Lung (tissue), 12 donors: ENCODE measurements around the gene ACYP2. TPM values are rescaled to one million over a fixed set of nuclear protein-coding genes. Genes with fewer than 3 reads are reported as not detected.
A peak's percentile ranks its signal among the peaks of the same experiment; 100 is the strongest.

Source experiments
- ATAC-seq: fragments of 200-7000 bp; cut with Tn5 transposase; one replicate; pipeline ENCODE4 v1.9.1; 2020; ENCODE audit warnings: moderate number of reproducible peaks; ENCODE audit not compliant: insufficient read depth, low FRiP score
- DNase-seq, 3 donors: peaks; one replicate each; pipeline ENCODE4 v3.0.0-alpha.2; 2013 to 2017
- H3K27ac ChIP-seq, 2 donors: one replicate each; pipeline ENCODE4 v1.5.1; 2013; ENCODE audit warnings: mild to moderate bottlenecking in 2 of 2, moderate library complexity in 2 of 2, control low read depth in 1 of 2, inconsistent platforms in 1 of 2, low read depth in 1 of 2, low read length in 1 of 2
- H3K27me3 ChIP-seq, 3 donors: one replicate each; pipeline ENCODE4 v1.5.1; 2013; ENCODE audit warnings: low read length in 2 of 3; ENCODE audit not compliant: control insufficient read depth in 3 of 3, insufficient read depth in 3 of 3
- H3K36me3 ChIP-seq, 4 donors: one replicate each; pipeline ENCODE4 v1.5.1; 2013; ENCODE audit warnings: low read length in 4 of 4, mild to moderate bottlenecking in 1 of 4, moderate library complexity in 1 of 4; ENCODE audit not compliant: control insufficient read depth in 4 of 4, insufficient read depth in 4 of 4
- H3K4me1 ChIP-seq, 5 donors: one replicate each; pipeline ENCODE4 v1.5.1; 2013; ENCODE audit warnings: low read length in 5 of 5, mild to moderate bottlenecking in 2 of 5, moderate library complexity in 1 of 5; ENCODE audit not compliant: control insufficient read depth in 5 of 5, insufficient read depth in 5 of 5
- H3K4me3 ChIP-seq: one replicate; pipeline ENCODE4 v1.5.1; 2013; ENCODE audit warnings: mild to moderate bottlenecking, control low read depth, moderate library complexity
- H3K9ac ChIP-seq, 2 donors: one replicate each; pipeline ENCODE4 v1.5.1; 2013; ENCODE audit warnings: low read length in 2 of 2, control low read depth in 1 of 2; ENCODE audit not compliant: insufficient read depth in 1 of 2
- H3K9me3 ChIP-seq, 4 donors: one replicate each; pipeline ENCODE4 v1.5.1; 2013; ENCODE audit warnings: low read length in 3 of 4, mild to moderate bottlenecking in 1 of 4, moderate library complexity in 1 of 4; ENCODE audit not compliant: control insufficient read depth in 4 of 4, insufficient read depth in 3 of 4
- WGBS, 2 donors: extraction: QIAGEN DNeasy Blood & Tissue Kit; methylation state at CpG; one replicate each; pipeline ENCODE4 v1.1.7; 2013; 5-methylcytosine and 5-hydroxymethylcytosine counted together
- polyA plus RNA-seq, 2 donors: library from polyadenylated mRNA; stranded (reverse); fragments of 200-250 nt; gene quantifications; one replicate each; pipeline ENCODE4 v1.2.1, GENCODE V29; 2013
- total RNA-seq, 2 donors: library from RNA; depleted of rRNA in 1 of 2; stranded (reverse); fragments of >200 nt in 1 of 2; gene quantifications; one replicate each; pipeline ENCODE4 v1.2.1, GENCODE V29; 2014 to 2021
- TF ChIP-seq, protein P1 (sequence below): IDR thresholded peaks from 2 replicates; pipeline ENCODE4 v1.5.1; 2012; ENCODE audit warnings: mild to moderate bottlenecking; ENCODE audit errors: control extremely low read depth, extremely low read depth
- donor health status: control.
- donor health status: control.
- donor health status: Bipolar disorder and iron deficiency.
- donor health status: healthy.
- donor health status: DM: yes; HTN: yes; CAD: no.

Gene ACYP2
- total and polyA plus RNA-seq, 4 donors = 13.2 to 23.7 (median 18.0) TPM

DNA sequence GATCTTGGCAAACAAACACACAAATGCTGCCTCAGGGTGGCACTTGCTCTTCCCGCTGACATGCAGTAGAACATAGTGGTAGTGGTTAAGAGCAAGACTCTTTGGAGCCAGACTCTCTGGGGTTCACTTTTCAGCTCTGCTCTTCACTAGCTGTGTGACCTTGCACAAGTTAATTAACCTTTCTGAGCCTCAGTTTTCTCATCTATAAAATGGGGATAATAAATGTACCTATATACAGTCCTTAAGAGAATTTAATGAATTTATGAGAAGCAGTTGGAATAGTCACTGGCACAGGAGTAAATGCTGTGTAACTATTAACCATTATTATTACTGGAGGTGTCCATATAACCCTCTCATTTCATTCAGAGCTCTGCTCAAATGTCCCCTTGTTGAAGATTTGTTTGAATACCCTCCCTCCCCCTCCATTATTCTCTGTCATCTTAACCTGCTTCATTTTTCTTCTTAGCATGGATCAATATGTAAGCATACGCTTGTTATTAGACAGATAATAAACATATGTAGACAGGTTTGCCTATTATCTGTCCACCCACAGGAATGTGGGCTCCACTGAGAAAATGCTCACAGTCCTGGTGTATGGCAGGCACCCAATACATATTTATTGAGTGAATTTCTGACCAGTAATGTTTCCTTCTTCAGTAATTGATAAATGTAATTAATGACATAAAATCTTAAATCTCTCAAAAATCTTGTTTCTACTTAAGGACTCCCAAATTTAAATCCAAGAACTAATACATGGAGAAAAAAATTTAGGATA, 76.1 kb downstream of the ACYP2 start:
- WGBS, 2 donors = 94 to 95% methylated on average over 2 of the region's 2 CpGs
- no peak for ATAC-seq

DNA sequence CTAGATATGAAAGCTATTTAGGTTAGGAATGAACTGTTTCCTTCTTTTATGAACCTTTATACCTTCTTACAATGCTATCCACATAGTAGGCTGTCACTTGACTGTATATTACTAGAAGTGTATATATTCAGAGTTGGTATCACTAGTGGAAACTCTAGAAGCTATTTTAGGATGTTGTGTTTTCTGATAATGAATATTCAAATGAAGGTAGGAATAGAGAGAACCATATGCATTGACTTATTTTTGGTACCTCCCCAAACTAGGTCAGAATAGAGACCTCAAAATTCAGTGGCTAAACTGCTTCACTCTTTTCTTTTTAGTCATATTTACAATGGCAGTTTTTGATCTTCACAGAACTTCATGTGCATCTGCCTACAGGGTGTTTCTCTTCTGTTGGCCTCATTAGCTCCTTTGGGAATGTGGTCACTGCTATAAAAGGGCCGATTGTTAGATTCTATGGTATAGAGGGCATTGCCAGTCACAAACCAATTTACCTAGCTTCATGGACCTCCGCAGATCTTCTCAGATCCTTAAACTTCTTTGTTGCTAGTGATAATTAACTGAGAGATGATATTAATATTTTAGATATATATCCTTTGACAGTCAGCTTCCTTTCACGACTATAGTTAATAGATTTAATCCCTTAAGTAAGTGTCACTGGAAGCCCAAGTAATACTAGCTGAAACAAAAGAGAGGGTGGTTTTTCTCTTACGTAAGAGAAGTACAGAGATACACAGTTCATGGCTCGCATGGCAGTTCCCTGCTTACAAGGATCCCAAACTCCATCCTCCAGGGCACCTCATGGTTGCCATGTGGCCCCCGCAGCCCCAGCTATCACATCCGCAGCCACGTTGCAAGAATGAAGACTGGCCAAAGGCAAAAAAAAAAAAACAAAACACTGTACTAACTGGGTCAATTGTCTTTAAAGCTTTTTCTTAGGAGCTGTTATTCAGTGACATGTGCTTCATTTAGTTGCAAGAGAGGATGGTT, 79.6 kb downstream of the ACYP2 start:
- H3K4me3 ChIP-seq = no peak overlapping the region
- no peaks in the 10 kb centered on the region for H3K27me3 ChIP-seq
- no peaks in the 10 kb centered on the region for H3K36me3 ChIP-seq
- DNase-seq = no peak
- no peak overlapping the region for H3K27ac ChIP-seq
- H3K9me3 ChIP-seq = no peaks in the 10 kb centered on the region
- H3K4me1 ChIP-seq = peaks cover 0 to 20% (median 0%) of the 10 kb centered on the region in 5 donors
- H3K9ac ChIP-seq = no peak overlapping the region
- ATAC-seq = no peak
- TF ChIP-seq, protein P1, sequence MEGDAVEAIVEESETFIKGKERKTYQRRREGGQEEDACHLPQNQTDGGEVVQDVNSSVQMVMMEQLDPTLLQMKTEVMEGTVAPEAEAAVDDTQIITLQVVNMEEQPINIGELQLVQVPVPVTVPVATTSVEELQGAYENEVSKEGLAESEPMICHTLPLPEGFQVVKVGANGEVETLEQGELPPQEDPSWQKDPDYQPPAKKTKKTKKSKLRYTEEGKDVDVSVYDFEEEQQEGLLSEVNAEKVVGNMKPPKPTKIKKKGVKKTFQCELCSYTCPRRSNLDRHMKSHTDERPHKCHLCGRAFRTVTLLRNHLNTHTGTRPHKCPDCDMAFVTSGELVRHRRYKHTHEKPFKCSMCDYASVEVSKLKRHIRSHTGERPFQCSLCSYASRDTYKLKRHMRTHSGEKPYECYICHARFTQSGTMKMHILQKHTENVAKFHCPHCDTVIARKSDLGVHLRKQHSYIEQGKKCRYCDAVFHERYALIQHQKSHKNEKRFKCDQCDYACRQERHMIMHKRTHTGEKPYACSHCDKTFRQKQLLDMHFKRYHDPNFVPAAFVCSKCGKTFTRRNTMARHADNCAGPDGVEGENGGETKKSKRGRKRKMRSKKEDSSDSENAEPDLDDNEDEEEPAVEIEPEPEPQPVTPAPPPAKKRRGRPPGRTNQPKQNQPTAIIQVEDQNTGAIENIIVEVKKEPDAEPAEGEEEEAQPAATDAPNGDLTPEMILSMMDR = no peak
- WGBS, 2 donors = 92 to 95% methylated on average over 8 of the region's 8 CpGs

More for the DNA sequence above, 76.1 kb downstream of the ACYP2 start:
- Histone ChIP-seq H3K27me3 (no peaks in the 10 kb centered on the region), H3K27ac (no peak overlapping the region), H3K9me3 (no peaks in the 10 kb centered on the region), H3K4me3 (no peak overlapping the region), H3K4me1 (peaks cover 0 to 13% (median under 1%) of the 10 kb centered on the region in 5 donors), H3K36me3 (peaks cover 0 to 2% (median 0%) of the 10 kb centered on the region in 4 donors), H3K9ac (no peak overlapping the region)
- DNase-seq = no peak
- TF ChIP-seq, protein P1 = no peak

DNA sequence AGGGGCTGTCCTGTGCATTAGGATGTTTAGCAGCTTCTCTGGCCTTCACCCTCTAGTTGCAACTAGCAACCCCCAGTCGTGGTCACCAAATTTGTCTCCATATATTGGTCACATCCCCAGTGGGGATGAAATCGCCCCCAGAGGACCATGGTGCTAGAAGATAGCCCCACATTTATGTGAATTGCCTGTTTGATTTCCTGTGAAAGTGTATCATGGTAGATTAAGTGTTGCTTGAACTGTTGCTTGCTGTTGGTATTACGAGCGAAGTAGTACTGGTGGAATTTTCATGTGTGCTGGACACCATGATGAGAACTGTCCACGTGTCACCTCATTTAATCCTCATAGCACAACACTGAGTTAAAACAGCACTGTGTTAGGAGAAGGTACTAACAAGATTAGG, 81.2 kb downstream of the ACYP2 start:
- no peaks in the 10 kb centered on the region for H3K27me3 ChIP-seq
- no peak overlapping the region for H3K4me3 ChIP-seq
- H3K9me3 ChIP-seq = no peaks in the 10 kb centered on the region
- peak; percentile 58 to 88 (median 85) for DNase-seq
- WGBS, 2 donors = 92 to 93% methylated on average over 5 of the region's 5 CpGs
- no peaks in the 10 kb centered on the region for H3K36me3 ChIP-seq
- no peak for ATAC-seq
- H3K27ac ChIP-seq = no peak overlapping the region
- peaks cover 0 to 20% (median 0%) of the 10 kb centered on the region in 5 donors for H3K4me1 ChIP-seq
- TF ChIP-seq, protein P1 = no peak
- no peak overlapping the region for H3K9ac ChIP-seq
